Gastroesophageal sphincter (tissue), 4 donors: ENCODE data around the gene BCL2. TPM values are rescaled to one million over a fixed set of nuclear protein-coding genes. Genes with fewer than 3 reads are reported as not detected.

Source experiments
- ATAC-seq: fragments of 150-250 bp; one replicate; pipeline ENCODE4 v1.9.1; 2016; ENCODE audit warnings: mild to moderate bottlenecking, moderate library complexity
- H3K27ac ChIP-seq, 4 donors: fragments of 200-600 bp; sonication (generic) in 3 of 4; 1 replicate in 3 of 4; 2 replicates in 1 of 4; pipeline ENCODE4 v1.5.1; 2016 to 2019
- H3K27me3 ChIP-seq: fragments of 200-600 bp; sonication (generic); one replicate; pipeline ENCODE4 v1.5.1; 2019
- H3K36me3 ChIP-seq, 2 donors: fragments of 200-600 bp; sonication (generic); one replicate each; pipeline ENCODE4 v1.5.1; 2019; ENCODE audit warnings: control low read depth in 1 of 2
- H3K4me1 ChIP-seq, 3 donors: fragments of 200-600 bp; sonication (generic); 1 replicate in 2 of 3; 2 replicates in 1 of 3; pipeline ENCODE4 v1.5.1; 2016 to 2019; ENCODE audit warnings: control low read depth in 2 of 3
- H3K4me3 ChIP-seq, 2 donors: fragments of 200-600 bp; sonication (generic); one replicate each; pipeline ENCODE4 v1.5.1; 2019; ENCODE audit warnings: mild to moderate bottlenecking in 1 of 2, moderate library complexity in 1 of 2
- H3K9me3 ChIP-seq, 3 donors: fragments of 200-600 bp; sonication (generic); one replicate each; pipeline ENCODE4 v1.5.1; 2017 to 2019; ENCODE audit warnings: control low read depth in 2 of 3
- EP300 ChIP-seq: sonication (generic); formaldehyde crosslinking; IDR thresholded peaks from one replicate; pipeline ENCODE4 v1.6.1; 2017; ENCODE audit warnings: antibody characterized with exemption, mild to moderate bottlenecking
- POLR2A ChIP-seq, 2 donors: fragments of 450-650 bp; IDR thresholded peaks; one replicate each; pipeline ENCODE4 v1.6.1; 2017; ENCODE audit warnings: antibody characterized with exemption in 2 of 2, mild to moderate bottlenecking in 2 of 2, moderate library complexity in 1 of 2
- POLR2AphosphoS5 ChIP-seq: sonication (generic); formaldehyde crosslinking; IDR thresholded peaks from one replicate; pipeline ENCODE4 v1.6.1; 2017; ENCODE audit warnings: antibody characterized with exemption
- WGBS, 2 donors: methylation state at CpG; one replicate each; pipeline ENCODE4 v1.1.5; 2018; ENCODE audit warnings: low coverage in 1 of 2; 5-methylcytosine and 5-hydroxymethylcytosine counted together
- total RNA-seq, 4 donors: library from RNA; depleted of rRNA; stranded (reverse); fragments of >200 nt; gene quantifications; one replicate each; pipeline ENCODE4 v1.1.0, GENCODE V29; 2016
- TF ChIP-seq, protein P1 (sequence below), 4 experiments: fragments of 200-600 bp in 2 of 4; fragments of 450-650 bp in 2 of 4; sonication (generic) in 1 of 4; IDR thresholded peaks; one replicate each; pipeline ENCODE4 v1.5.1; 2017 to 2019; ENCODE audit warnings: antibody characterized with exemption in 4 of 4, mild to moderate bottlenecking in 2 of 4, moderate library complexity in 2 of 4

The BCL2 gene
- total RNA-seq, 4 donors from 2014 or later = 31.2 to 41.7 (median 32.7) TPM

- 77 to 81% methylated on average over 5 to 7 of the region's 7 CpGs for WGBS, 2 donors
These were observed 172.7 kb downstream of the BCL2 start for GRCh38 chr18:63146828-63147409.

GRCh38 chr18:63145851-63146555 lies 173.6 kb downstream of the BCL2 start:
- no peaks in the 10 kb centered on the region for H3K9me3 ChIP-seq
- peak overlapping the region in 1 of 2 donors; percentile 16 for H3K4me3 ChIP-seq
- TF ChIP-seq POLR2A (IDR thresholded peaks at IDR 0.05) (no peak), EP300 (no peak), POLR2AphosphoS5 (no peak)
- TF ChIP-seq, protein P1, sequence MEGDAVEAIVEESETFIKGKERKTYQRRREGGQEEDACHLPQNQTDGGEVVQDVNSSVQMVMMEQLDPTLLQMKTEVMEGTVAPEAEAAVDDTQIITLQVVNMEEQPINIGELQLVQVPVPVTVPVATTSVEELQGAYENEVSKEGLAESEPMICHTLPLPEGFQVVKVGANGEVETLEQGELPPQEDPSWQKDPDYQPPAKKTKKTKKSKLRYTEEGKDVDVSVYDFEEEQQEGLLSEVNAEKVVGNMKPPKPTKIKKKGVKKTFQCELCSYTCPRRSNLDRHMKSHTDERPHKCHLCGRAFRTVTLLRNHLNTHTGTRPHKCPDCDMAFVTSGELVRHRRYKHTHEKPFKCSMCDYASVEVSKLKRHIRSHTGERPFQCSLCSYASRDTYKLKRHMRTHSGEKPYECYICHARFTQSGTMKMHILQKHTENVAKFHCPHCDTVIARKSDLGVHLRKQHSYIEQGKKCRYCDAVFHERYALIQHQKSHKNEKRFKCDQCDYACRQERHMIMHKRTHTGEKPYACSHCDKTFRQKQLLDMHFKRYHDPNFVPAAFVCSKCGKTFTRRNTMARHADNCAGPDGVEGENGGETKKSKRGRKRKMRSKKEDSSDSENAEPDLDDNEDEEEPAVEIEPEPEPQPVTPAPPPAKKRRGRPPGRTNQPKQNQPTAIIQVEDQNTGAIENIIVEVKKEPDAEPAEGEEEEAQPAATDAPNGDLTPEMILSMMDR (IDR thresholded peaks at IDR 0.05) = no peak
- 29 to 52% methylated on average over 8 to 14 of the region's 18 CpGs for WGBS, 2 donors
- H3K27me3 ChIP-seq = no peaks in the 10 kb centered on the region
- no peaks in the 10 kb centered on the region for H3K36me3 ChIP-seq
- H3K27ac ChIP-seq = peak overlapping the region in 2 of 4 donors; percentile 59 to 68
- no peak for ATAC-seq
- peaks cover 2 to 76% (median 6%) of the 10 kb centered on the region in 3 donors for H3K4me1 ChIP-seq

More at GRCh38 chr18:63146828-63147409, 172.7 kb downstream of the BCL2 start:
- ATAC-seq = no peak
- Histone ChIP-seq H3K9me3 (no peaks in the 10 kb centered on the region), H3K4me3 (no peak overlapping the region), H3K4me1 (peaks cover 2 to 72% (median 6%) of the 10 kb centered on the region in 3 donors), H3K27me3 (no peaks in the 10 kb centered on the region), H3K27ac (peak overlapping the region in 1 of 4 donors; percentile 59), H3K36me3 (no peaks in the 10 kb centered on the region)
- TF ChIP-seq POLR2A (IDR thresholded peaks at IDR 0.05) (no peak), POLR2AphosphoS5 (no peak), EP300 (no peak)
- TF ChIP-seq, protein P1 (IDR thresholded peaks at IDR 0.05) = no peak

GRCh38 chr18:63145166-63145850 lies 174.3 kb downstream of the BCL2 start:
- peaks cover 2 to 76% (median 6%) of the 10 kb centered on the region in 3 donors for H3K4me1 ChIP-seq
- WGBS, 2 donors = 22 to 90% methylated on average over 1 to 8 of the region's 8 CpGs
- no peak for ATAC-seq

DNA sequence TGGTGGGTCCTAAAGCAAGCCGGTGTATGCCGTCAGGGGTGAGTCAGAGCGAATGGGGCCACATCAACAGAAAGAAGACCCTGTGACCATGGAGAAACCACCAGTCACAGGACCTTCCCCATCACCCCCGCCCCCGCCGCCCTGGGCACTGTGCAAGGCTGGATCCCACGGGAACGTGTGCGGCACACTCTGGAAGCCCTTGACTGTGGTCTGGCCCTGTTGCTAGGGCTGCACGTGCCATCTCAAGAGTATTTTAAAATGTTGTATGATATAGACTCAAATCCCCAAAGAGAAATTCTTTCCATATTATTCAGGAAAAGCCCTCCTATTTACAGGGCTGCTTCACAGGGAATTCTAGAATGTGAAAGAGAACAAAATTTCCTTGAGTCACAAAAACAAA lies 174.8 kb downstream of the BCL2 start:
- Histone ChIP-seq H3K36me3 (no peaks in the 10 kb centered on the region), H3K9me3 (no peaks in the 10 kb centered on the region), H3K4me1 (peaks cover 2 to 74% (median 6%) of the 10 kb centered on the region in 3 donors), H3K27ac (no peak overlapping the region), H3K4me3 (no peak overlapping the region), H3K27me3 (no peaks in the 10 kb centered on the region)
- WGBS, 2 donors = 50 to 90% methylated on average over 2 to 4 of the region's 10 CpGs
- no peak for ATAC-seq
- TF ChIP-seq, protein P1 (IDR thresholded peaks at IDR 0.05) = no peak
- TF ChIP-seq POLR2AphosphoS5 = no peak
- no peak for TF ChIP-seq EP300
- no peak for TF ChIP-seq POLR2A (IDR thresholded peaks at IDR 0.05)

More at GRCh38 chr18:63145166-63145850, 174.3 kb downstream of the BCL2 start:
- no peak for TF ChIP-seq POLR2AphosphoS5
- TF ChIP-seq, protein P1 (IDR thresholded peaks at IDR 0.05) = no peak
- Histone ChIP-seq H3K36me3 (no peaks in the 10 kb centered on the region), H3K9me3 (no peaks in the 10 kb centered on the region), H3K27me3 (no peaks in the 10 kb centered on the region), H3K4me3 (no peak overlapping the region), H3K27ac (peak overlapping the region in 2 of 4 donors; percentile 59 to 68)
